Stimulated activated CD4-positive, alpha-beta T cell treated with anti-CD3 and anti-CD28 coated beads, Interleukin-1b, Interleukin-23, amount 100 ng/mL, for 48 hours (primary cell): ENCODE measurements around the gene BLOC1S2.
"Not testable (repeated sequence)": the region's sequence is repeated elsewhere in the genome, so short reads cannot be mapped to it uniquely, and the experiment has no call there.

Experiments
- DNase-seq: peaks from one replicate; pipeline ENCODE4 v3.0.0-alpha.2; 2020

Gene BLOC1S2

GRCh38 chr10:100289641-100290040 is 3.2 kb upstream of the BLOC1S2 start:
- no peak for DNase-seq

- DNase-seq, result no peak
These were observed 1.7 kb upstream of the BLOC1S2 start for GRCh38 chr10:100288196-100288595.

GRCh38 chr10:100287756-100288155 is 1.3 kb upstream of the BLOC1S2 start:
- no peak for DNase-seq

- DNase-seq, result not testable (repeated sequence)
These were observed 1.2 kb downstream of the BLOC1S2 start for GRCh38 chr10:100285326-100285725.

GRCh38 chr10:100282907-100283306 is 3.6 kb downstream of the BLOC1S2 start:
- no peak for DNase-seq

DNA sequence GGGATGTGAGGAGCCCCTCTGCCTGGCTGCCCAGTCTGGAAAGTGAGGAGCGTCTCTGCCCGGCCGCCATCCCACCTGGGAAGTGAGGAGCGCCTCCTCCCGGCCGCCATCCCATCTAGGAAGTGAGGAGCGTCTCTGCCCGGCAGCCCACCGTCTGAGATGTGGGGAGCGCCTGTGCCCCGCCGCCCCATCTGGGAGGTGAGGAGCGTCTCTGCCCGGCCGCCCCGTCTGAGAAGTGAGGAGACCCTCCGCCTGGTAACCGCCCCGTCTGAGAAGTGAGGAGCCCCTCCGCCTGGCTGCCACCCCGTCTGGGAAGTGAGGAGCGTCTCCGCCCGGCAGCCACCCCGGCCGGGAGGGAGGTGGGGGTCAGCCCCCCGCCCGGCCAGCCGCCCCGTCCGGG is 9.5 kb downstream of the BLOC1S2 start:
- not testable (repeated sequence) for DNase-seq

GRCh38 chr10:100267239-100268104 is 19.0 kb downstream of the BLOC1S2 start, which contains the start of gene CWF19L1:
Gene CWF19L1, minus strand, starts transcription at chr10:100267638. Its CDS starts 45 bp downstream, at chr10:100267593.
- DNase-seq, result peak; percentile 77

- no peak for DNase-seq
These were observed 20.5 kb downstream of the BLOC1S2 start for GRCh38 chr10:100265821-100266485.

DNA sequence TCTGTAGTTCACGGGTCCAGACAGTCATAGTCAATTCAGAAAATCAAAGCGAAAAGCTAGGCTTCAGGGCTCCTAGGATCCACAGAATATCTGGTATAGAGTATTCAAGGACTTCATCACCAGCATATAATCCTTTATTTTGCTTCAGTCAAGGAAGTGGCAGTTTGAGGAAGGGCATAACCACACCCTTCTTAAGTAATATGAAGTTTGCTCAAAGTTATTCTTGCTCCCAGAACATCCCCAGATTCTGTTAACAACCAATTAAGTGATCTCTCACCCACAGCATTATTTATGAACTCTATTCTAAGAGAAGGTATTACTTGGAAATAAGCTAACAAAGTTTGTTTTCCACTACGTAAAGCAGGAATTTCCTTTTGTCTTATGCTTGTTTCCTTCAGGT is 32.3 kb downstream of the BLOC1S2 start:
- no peak for DNase-seq

- no peak for DNase-seq
These were observed 33.4 kb downstream of the BLOC1S2 start for GRCh38 chr10:100253041-100253440.

DNA sequence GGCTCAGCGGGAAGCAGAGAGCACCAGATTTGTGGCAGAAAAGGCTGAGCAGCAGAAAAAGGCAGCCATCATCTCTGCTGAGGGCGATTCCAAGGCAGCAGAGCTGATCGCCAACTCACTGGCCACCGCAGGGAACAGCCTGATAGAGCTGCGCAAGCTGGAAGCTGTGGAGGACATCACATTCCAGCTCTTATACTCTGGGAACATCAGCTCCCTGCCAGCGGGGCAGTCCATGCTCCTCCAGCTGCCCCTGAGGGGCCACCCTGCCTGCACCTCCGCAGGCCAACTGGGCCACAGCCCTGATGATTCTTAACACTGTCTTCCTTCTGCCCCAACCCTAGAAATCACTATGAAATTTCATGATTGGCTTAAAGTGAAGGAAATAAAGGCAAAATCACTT is 37.7 kb downstream of the BLOC1S2 start:
- no peak for DNase-seq

- DNase-seq, result no peak
These were observed 40.8 kb downstream of the BLOC1S2 start for GRCh38 chr10:100245484-100246220.

DNA sequence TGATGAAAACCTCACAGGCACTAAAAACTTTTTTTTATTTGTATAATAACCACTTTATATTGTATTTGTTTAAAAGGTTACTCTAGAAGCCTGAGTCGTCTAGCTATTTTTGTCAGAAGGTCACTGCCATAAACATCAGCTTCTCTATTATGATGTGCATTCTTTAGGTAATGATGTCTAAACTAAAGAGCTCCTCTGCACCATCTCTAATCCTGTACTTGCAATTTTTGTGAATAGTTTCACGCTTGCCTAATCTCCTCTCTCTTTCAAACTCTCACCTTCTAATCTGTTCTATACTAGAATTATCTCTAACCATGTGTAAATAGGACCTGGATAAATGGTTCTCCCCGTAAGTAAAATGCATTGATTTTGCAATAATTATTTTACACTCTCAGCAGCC is 46.6 kb downstream of the BLOC1S2 start:
- DNase-seq, result no peak

GRCh38 chr10:100238429-100238828 is 48.1 kb downstream of the BLOC1S2 start:
- no peak for DNase-seq

- no peak for DNase-seq
These were observed 54.4 kb downstream of the BLOC1S2 start for GRCh38 chr10:100232101-100232500.

DNA sequence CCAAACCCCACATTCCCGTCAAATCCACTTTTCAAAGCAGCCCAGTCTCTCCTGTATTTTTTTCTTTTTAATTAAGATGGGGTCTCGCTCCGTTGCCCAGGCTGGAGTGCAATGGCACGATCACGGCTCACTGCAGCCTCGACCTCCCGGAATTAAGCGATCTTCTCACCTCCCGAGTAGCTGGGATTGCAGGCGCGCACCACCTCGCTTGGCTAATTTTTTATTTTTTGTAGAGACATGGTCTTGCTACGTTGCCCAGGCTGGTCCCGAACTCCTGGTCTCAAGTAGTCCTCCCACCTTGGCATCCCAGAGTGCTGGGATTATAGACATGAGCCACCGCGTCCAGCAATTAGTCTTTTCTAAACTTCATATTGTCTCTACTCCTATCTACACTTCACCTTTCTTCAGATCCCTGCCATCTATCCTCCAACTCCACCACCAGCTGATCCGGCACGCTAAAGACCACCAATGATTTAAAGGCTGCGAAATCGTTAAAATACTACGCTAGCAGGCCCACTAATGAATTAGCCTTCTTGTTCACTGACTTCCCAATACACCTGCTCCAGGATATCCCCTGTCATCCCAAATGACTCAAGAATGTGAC is 56.6 kb downstream of the BLOC1S2 start:
- no peak for DNase-seq

- no peak for DNase-seq
These were observed 62.6 kb downstream of the BLOC1S2 start for GRCh38 chr10:100223879-100224278.
